ENCODE results near the gene F2RL2.

- no peak for TF ChIP-seq POLR2A (IDR thresholded peaks at IDR 0.05)
- no peak for TF ChIP-seq CTCF (IDR thresholded peaks at IDR 0.05)
These were observed 14.4 kb downstream of the F2RL2 start for GRCh38 chr5:76608833-76609232.
